Measurements from ENCODE around the gene RAB9B.
"Not testable (repeated sequence)": the region's sequence is repeated elsewhere in the genome, so short reads cannot be mapped to it uniquely, and the experiment has no call there.

The RAB9B gene, protein sequence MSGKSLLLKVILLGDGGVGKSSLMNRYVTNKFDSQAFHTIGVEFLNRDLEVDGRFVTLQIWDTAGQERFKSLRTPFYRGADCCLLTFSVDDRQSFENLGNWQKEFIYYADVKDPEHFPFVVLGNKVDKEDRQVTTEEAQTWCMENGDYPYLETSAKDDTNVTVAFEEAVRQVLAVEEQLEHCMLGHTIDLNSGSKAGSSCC

GRCh38 chrX:103831803-103832544 lies at the start of gene RAB9B:
Gene RAB9B, minus strand, starts transcription at chrX:103832257. Its CDS starts 6,473 bp downstream, at chrX:103825784.
- peak in 1 of 2 donors; percentile 26 for DNase-seq (ENCODE audit: low read depth in 2 of 2)

GRCh38 chrX:103879339-103879738 lies 47.3 kb upstream of the RAB9B start:
- no peak for DNase-seq (ENCODE audit: low read depth in 2 of 2)

DNA sequence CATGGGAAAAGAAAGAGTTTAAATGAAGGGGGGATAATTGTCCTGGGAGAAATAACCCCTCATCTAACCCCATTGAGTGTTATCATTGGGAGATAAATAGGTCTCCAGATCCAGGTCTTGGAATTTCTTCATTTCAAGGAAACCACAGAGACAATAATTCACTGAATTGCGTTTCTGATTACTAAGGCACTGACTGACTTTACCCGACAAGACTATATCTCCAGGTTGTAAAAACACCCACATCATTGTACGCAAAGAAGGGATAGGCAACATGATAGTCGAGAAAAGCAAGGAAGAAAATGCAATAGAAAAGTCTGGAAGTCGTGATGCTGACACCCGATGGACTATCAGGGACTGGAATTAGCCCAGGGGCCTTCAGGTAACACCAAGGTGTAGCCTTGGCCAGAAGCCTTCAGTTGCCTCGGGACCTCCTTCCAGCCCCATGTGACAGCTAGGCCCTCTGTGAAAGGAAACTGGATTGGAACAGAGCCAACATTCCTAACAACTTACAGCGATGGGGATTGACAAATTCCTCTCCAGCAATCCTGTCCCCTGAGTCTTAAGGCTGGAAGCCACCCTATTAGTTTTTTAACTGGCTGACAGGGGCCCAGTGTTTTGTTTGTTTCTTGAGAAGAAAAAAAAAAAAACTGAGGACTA lies 46.5 kb upstream of the RAB9B start:
- no peak for DNase-seq (ENCODE audit: low read depth in 2 of 2)

GRCh38 chrX:103877571-103877970 lies 45.5 kb upstream of the RAB9B start:
- no peak for DNase-seq (ENCODE audit: low read depth in 2 of 2)

GRCh38 chrX:103864886-103865534 lies 33.0 kb upstream of the RAB9B start:
- no peak for DNase-seq (ENCODE audit: low read depth in 2 of 2)

DNA sequence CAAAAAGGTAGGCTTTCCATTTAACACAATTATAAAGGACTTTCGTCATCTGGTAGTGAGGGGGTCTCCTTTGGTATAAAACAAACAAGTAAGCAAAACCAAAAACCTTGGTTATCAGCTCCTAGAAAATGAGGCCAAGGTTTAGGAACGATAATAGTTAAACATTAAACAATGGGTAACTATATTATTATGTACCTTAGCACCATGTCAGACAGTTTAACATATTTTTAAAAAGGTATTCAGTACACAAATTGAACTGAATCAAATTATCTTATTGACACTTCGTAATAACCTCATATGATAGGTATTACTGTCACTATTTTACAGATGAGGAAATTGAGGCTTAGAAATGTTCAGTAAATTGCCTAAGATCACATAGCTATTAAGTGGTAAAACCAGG lies 32.1 kb upstream of the RAB9B start:
- no peak for DNase-seq (ENCODE audit: low read depth in 2 of 2)

DNA sequence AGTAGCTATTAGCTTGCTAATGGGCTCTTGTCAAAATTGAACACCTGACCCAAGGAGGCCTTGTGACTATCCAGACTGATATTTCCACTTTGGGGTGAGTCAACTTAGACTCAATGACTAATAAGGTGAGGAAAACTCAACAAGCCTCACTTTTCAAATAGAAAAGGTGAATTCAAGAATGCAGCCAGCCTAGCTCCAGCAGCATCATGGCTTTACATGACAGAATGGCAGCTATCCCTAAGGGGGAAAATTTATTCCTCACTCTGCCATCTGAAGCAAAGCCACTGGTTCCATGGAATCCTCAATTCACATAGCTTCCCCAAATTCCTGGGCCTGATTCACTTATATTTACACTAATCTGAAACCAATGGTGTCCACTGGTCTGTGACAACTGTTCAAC lies 29.1 kb upstream of the RAB9B start:
- no peak for DNase-seq (ENCODE audit: low read depth in 2 of 2)

GRCh38 chrX:103849558-103849957 lies 17.5 kb upstream of the RAB9B start:
- DNase-seq (ENCODE audit: low read depth in 2 of 2), result no peak

DNA sequence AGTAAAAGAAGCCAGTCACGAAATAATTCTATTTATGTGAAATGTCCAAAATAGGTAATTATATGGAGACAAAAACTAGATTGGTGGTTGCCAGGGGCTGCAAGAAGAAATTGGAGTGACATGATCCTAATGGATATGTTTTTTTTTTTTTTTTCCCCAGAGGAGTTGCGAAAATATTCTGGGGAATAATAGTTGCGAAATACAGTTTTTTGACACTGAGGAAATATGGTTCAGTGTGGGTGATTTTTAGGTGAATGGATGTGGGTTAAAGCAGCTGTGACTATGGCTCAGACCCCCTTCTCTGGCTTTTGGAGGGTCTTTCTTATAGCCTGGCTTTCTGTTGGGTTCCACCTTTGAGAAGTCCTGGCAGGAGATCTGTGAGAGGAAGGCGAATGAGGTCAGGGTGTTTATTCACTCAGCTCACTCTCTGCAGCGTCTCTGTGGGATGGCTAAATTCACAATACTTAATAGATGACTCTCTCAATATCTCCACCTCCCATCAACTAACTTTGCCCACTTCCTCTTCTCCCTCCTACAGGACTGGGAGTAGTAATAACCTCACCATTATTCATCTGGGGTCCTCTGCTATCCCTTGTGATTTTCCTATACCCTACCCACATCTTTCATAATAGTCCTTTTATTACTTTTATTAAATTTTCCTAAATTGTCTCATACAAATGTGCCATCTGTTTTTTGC lies 15.3 kb upstream of the RAB9B start:
- DNase-seq (ENCODE audit: low read depth in 2 of 2), result no peak

DNA sequence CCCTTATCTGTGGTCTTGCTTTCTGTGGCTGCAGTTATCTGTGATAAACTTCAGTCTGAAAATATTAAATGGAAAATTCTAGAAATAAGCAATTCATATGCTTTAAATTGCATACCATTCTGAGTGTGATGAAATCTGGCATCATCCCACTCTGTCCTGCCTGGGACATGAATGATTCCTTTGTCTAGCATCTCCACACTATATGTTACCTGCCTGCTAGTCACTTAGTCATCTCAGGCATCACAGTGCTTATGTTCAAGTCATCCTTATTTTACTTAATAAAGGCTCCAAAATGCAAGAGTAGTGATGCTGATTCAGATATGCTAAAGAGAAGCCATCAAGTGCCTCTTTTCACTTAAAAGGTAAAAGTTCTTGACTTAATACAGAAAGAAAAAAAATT lies 14.3 kb upstream of the RAB9B start:
- no peak for DNase-seq (ENCODE audit: low read depth in 2 of 2)

DNA sequence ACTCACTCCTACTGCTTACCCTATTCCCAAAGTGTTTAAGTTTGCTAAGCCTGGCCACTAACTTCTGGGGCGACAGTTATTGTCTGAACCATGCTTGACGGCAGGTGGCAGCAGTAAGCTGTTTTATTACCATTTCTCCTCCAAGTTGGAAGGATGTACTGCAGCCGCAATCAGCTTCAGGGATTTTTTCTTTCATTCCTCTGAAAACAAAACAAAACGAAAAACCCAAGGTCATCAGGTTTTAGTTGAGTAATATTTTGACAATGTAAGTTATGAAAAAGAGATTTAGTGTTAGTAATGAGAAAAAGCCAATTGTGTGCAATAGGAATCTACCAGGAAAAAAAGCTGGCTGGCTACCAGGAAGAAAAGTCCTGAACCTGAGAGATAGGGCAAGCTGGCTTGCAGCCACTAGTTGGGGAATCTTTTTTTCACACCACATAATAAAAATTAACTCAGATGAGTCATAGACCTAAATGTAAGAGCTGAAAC lies 13.2 kb upstream of the RAB9B start:
- no peak for DNase-seq (ENCODE audit: low read depth in 2 of 2)

DNA sequence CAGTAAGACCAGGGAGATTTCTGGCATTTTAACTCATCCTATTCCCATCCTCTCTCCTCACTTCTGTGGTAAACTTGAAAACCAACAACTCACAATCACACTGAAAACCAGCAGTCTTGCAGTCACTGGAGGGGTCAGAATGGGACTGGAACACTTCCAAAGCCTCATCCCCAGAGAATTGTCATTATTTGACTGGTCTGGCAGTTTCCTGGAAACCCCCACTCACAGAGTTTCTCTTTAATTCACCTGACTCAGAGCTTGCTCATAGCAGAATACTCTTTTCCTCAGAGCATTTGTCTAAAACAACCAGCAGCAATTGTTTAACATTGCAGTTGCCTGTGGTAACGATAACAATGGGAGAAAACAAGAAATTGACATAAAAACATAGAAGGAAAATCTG lies 7.3 kb upstream of the RAB9B start:
- DNase-seq (ENCODE audit: low read depth in 2 of 2), result no peak

GRCh38 chrX:103831342-103831802 lies 685 bp downstream of the RAB9B start:
- DNase-seq (ENCODE audit: low read depth in 2 of 2), result peak in 1 of 2 donors; percentile 42

DNA sequence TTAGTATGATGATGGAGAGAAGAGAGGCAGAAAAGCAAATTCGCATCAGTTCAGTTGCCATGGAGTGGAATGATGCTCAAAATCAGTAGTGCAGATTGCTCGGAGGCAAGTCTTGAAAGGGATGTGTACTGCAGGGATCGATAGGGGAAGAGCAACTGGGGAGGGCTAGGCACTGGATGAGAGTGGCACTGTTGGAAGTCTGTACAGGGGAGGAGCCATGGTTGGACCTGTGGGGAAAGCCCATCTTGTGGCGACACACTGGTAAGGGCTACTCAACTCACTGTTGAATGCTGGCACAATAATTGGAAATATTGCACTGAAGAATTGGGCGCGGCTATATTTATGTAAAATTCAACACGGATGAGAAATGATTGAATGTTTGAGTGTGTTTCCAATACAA lies 1.2 kb downstream of the RAB9B start:
- DNase-seq (ENCODE audit: low read depth in 2 of 2), result no peak

GRCh38 chrX:103828529-103828928 lies 3.5 kb downstream of the RAB9B start:
- DNase-seq (ENCODE audit: low read depth in 2 of 2), result no peak

DNA sequence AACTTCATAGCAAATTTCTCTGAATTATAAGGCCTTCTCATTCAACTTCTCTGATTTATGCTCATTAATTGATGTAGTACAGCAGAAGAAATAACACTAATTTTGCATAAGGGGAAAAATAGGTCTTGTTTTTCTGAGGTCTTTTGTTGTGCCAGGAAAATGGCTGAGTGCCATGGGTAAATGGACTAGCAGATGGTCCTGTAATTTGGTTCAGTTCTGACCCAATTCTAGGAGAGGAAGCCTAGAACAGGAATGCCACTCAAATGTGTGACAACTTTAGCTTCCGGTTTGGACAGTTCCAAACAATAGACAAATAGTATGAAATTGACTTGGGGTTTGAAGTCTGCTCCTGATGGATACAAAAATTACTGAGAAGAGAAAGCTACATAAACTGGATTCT lies 6.2 kb downstream of the RAB9B start:
- no peak for DNase-seq (ENCODE audit: low read depth in 2 of 2)

DNA sequence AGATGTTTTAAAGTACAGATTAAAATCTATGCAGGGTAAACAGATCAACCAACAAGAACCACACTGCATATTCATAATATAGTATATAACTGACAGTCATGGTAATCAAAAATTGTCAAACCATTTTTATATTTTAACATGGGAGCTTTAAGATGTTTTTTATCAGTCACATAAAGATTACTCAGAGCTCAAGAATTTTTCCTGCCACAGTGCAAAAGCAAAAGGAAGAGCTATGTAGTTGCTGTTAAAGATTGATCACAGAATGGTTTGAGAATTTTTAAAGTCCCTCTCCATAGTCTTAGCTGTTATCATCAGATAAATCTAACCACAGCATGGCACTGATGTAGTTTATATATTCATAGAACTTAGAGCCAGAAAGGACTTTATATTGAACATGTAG lies 8.5 kb downstream of the RAB9B start:
- DNase-seq (ENCODE audit: low read depth in 2 of 2), result no peak

GRCh38 chrX:103820802-103821201 lies 11.3 kb downstream of the RAB9B start:
- DNase-seq (ENCODE audit: low read depth in 2 of 2), result not testable (repeated sequence)

- DNase-seq (ENCODE audit: low read depth in 2 of 2), result no peak
Measured at GRCh38 chrX:103818842-103819619, 13.0 kb downstream of the RAB9B start.

- DNase-seq (ENCODE audit: low read depth in 2 of 2), result no peak
Measured at GRCh38 chrX:103817502-103817901, 14.6 kb downstream of the RAB9B start.

DNA sequence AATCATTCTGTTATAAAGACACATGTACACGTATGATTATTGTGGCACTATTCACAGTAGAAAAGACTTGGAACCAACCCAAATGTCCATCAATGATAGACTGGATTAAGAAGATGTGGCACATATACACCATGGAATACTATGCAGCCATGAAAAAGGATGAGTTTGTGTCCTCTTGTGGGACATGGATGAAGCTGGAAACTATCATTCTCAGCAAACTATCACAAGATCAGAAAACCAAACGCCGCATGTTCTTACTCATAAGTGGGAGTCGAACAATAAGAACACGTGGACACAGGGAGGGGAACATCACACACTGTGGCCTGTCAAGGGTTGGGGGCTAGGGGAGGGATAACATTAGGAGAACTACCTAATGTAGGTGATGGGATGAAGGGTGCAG lies 15.0 kb downstream of the RAB9B start:
- not testable (repeated sequence) for DNase-seq (ENCODE audit: low read depth in 2 of 2)

All from activated CD8-positive, alpha-beta memory T cell treated with anti-CD3 and anti-CD28 coated beads for 4 hours (primary cell).